Kidney tubule cell (primary cell): Measurements from ENCODE around the gene TSPAN5.
"Not testable (repeated sequence)": the region's sequence is repeated elsewhere in the genome, so short reads cannot be mapped to it uniquely, and the experiment has no call there.

Experiments
- DNase-seq: peaks from one replicate; pipeline ENCODE4 v3.0.0-alpha.2; 2018; ENCODE audit warnings: low spot score

Gene TSPAN5

DNA sequence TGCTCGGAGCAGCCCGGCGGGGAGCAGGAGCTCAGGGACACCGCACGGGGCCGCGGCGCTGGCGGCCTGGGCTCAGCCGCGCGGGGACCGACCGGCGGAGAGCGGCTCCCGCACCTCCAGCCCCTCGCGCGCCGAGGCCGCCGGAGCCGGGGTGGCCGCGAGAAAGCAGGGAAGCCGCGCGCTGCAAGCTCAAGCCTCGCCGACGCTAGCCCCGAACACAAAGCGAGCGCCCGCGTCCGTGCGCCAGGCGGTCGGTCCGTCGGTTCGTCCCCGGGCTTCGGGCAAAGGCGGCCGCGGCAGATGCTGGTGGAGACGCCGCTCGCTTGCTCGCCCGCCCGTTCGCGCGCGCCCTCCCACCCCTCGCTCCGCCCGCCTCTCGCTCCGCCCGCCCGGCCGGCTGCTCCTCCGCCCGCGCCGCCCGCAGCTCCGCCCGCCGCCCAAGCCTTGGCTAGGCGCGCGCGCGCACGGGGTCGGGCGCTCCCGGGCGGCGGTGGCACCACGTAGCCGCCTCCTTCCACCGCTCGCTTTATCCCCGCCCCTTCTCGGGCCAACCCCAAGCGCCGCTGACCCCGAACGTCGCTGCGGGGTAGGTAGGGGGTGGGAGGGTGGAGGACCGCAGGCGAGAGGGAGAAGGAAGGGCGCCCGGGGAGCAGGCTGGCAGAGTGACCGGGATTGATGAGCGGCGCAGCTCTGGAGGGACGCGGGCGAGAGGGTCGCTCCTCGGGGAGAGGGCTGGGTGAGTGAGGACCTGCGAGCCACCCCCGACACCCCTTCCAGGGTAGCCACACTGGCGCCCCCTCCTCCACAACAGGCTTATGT is at the start of gene TSPAN5:
Gene TSPAN5, minus strand, starts transcription at position 325 of the 819 bp plus-strand sequence.
- peak; percentile 89 for DNase-seq

DNA sequence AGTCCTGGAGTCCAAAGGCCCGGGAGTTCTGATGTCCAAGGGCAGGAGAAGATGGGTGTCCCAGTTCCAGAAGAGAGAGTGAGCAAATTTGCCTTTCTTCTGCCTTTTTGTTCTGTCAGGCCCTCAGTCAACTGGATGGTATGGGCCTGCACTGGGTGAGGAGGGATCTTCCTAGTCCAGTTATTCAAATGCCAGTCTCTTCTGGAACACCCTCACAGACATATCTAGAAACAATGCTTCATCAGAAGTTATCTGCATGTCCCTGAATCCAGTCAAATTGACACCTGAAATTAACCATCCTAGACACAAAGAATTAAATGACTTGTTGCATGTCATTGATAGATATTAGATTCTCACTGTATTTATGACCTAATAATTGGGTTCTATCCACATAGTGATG is 48.5 kb upstream of the TSPAN5 start:
- DNase-seq, result no peak

DNA sequence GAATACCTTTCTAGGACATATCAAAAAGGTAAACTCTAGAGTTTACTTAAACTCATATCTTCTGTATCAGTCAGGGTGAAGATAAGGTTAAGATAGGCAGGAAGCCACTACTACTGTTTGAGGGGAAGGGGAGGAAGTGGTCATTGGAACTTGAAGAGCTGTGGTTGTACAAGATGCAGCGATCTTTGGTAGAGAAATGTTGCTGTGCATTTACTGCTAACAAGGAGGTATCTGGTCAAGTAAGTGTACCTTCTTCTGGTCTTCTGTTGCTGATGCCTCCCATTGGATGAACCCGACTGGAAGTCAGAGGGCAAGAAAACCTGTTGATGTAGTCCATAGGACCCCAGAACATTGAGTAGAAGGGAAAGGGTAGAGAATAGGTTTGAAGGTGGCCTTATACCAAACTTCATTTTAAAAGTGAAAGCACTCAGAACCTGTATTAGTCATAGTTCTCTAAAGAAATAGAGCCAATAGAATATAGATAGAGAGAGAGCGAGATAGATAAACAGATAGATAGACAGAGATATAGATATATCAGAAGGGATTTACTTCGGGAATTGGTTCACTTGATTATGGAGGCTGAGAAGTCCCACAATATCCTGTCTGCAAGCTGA is 47.9 kb upstream of the TSPAN5 start:
- no peak for DNase-seq

DNA sequence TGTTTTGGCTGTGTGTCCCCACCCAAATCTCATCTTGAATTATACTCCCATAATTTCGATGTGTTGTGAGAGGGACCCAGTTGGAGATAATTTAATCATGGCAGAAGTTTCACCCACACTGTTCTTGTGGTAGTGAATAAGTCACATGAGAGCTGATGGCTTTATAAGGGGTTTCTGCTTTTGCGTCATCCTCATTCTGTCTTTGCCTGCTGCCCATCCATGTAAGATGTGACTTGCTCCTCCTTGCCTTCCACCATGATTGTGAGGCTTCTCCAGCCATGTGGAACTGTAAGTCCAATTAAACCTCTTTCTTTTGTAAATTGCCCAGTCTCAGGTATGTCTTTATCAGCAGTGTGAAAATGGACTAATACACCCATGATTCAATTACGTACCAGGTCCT is 47.2 kb upstream of the TSPAN5 start:
- not testable (repeated sequence) for DNase-seq

DNA sequence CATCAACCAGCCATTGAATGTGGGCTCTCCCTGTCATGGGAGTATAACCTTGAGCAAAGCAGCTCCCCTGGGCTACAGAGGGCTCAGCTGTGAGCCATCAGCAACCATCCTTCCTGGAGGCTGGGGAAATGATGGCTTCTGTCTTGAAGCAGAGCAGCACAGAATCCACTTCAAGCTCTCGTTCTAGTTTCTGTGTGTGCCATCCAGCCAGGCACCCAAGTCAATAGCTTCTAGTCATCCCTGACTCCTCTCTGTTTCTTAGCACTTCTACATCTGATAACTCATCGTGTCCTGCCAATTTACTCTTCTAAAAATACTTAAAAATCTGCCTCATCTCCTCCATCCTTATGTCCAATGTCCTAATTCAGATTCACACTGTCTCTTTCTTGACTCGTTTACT is 42.2 kb upstream of the TSPAN5 start:
- no peak for DNase-seq

DNA sequence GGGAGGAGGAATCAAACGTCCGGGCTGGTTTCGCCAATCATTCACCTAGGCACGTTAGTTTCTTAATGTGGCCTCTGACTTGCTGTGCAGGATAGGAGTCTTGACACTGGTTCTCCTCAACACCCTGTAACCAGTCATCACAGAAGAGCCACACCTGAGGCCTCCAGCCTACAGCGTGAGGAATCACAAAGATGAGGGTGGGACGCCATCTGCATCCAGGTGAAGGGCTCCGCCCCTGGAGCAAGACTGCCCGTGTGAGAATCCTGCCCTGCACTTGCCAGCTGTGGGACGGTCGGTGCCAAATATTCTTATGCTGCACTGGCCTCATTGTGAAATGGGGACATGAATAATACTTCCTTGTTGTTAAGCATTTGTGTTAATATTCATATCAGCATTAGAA is 35.7 kb upstream of the TSPAN5 start:
- no peak for DNase-seq

DNA sequence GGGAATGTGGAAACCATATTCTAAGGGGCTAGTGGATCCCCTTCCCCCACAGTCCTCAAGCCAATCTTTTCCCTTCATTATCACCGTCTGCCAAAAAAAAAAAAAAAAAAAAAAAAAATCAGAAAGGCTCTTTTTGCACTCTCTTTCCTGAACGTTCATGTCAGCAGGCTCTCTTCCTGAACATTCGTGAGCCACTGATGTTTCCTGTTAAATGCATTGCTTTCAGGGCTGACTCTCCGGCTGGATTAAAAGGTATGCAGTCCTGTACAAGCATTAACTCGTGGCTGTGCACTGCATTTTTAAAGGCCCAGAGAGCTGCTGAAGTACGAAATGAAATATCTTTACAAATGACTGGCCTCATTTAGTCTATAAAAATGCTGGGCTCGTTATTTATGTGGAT is 34.0 kb upstream of the TSPAN5 start:
- DNase-seq, result no peak

DNA sequence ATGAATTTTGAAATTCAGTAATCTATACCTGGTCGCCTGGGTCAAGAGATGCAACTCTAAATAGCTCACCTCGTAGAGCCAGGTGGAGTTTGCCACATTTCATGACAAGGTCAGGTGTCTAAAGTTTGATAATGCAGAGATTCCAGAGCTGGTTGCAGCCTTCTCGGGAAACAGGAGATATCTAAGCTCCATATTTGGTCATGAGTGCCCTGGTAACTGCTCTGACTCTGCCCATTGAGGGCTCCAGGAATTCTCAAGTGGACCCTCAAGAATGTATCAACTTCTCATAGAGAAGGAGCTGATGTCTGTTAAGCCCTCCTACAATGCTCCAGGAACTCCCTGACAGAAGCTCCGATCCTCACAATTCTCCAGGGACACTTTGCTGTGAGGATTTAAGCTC is 33.2 kb upstream of the TSPAN5 start:
- no peak for DNase-seq

DNA sequence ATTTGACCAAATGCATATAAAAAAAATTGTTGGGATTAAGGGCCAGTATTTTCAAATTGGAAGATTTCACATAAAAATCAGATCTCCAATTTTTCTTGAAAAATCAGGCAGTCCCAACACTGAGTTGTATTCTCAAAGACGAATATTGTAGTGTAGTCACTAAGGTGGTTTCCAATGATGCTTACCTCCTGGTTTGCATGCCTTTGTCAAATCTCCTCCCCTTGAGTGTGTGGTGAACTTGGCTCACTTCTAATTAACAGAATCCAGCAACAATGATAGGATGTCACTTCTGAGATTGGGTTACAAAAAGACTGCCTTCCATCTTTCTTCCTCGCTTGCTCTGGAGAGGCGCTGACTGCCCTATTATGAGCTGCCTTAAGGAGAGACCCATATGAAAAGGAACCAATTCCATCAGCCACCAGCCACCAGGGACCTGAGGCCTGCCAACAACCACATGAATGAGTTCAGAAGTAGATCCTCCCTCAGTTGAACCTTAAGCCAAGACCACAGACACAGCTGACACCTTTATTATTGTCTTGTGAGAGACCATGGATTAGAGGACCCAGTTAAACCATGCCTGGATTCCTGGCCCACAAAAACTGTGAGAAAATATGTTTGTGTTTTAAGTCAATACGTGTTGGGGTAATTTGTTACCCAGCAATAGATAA is 31.2 kb upstream of the TSPAN5 start:
- DNase-seq, result no peak

DNA sequence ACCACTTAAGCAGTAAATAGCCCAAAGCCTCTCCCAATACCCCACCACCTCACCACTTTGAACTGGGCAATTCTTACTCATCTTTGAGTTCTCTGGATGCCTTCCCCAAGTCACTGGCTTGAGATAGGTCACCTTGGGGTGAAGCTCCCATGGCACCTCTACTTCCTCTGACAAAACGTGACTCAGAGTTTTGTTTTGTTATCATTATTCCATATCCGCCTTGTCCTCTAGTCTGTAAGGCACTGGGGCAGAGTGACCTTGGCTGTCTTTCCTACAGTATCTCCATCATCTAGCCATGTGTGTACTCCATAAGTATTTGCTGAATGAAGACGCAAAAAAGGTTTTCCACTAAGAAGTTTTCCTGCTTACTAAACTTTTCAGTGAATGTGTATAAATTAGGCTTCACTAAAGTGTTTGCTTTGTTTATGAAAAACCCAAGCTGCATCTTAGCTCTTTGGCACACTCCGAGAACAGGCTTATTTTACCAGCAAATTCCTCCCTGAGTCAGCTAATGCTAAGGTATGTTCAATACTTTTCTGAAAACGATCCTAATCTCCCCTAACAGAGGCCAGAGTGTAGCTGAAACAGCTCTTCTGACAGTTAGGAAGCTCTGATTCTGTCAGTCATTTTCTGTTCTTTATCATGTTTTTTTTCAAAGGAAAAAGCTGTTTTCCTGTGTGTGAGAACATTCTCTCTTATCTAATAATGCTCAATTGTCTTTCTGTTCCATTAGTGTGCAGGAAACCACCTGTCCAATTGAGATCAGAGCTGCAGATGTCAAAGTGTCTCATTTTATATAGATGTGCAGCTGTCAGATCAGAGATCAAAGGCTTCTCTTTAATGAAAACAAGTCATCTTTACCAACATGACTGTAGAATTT is 30.2 kb upstream of the TSPAN5 start:
- peak; percentile 59 for DNase-seq

DNA sequence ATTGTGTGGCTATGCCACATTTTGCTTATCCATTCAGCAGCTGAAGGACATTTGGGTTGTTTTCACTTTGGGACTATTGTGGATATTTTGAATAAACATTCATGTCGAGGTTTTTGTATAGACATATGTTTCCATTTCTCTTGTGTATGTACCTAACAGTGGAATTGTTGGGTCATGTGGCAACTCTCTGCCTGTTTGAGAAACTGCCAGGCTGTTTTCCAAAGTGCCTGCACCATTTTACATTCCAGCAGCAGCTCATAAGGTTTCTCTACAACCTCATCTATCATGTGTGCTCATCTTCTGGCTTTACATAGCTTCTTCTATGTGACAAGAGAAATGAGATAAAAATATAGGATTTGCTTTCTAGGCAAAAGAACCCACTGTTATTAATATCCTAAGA is 29.5 kb upstream of the TSPAN5 start:
- no peak for DNase-seq

DNA sequence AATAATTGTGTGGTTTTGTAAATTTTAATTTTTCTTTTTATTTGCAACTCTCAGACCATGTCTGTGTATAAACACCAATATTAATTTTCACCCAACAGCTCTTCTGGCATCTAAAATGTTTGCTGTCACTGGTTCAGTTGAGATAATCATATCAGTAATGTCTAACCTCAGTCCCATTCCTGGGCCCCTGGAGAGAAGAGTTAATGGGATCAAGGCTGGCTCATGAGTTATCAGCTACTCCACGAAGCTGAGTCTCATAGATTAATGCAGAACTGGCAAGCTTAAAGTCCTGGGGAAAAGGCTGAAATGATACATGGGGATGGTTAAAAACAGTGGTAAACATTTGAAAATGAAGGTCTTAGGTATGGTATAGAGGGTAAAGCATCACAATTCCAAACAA is 28.4 kb upstream of the TSPAN5 start:
- DNase-seq, result no peak

DNA sequence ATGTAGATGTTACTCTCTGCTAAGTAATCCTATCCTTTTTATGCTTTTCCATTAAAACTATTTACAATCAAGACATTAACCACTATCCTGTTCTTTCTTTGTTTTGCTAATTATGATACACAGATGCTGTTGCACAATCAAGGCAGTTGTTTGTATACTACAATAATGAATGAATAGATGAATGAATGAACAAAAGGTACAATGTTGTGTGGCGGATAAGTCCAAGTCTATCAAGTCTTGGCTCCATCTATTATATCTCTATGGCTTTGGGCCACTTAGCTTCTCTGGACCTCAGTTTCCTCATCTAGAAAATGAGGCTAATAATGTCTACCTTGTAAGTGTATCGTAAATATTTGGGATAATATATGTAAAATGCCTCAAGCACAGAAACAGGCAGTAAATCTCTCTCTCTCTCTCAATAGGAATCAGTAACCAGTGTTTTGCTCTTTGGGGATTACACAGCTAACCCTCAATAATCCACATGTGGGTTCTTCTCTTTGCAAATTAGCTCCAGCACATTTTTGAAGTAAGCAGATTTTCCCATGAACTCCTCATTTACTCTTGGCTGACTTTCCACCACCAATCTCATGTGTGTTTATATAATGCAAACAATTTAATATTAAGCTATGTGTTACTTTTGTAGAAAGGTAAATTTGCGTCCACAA is 27.8 kb upstream of the TSPAN5 start:
- no peak for DNase-seq

DNA sequence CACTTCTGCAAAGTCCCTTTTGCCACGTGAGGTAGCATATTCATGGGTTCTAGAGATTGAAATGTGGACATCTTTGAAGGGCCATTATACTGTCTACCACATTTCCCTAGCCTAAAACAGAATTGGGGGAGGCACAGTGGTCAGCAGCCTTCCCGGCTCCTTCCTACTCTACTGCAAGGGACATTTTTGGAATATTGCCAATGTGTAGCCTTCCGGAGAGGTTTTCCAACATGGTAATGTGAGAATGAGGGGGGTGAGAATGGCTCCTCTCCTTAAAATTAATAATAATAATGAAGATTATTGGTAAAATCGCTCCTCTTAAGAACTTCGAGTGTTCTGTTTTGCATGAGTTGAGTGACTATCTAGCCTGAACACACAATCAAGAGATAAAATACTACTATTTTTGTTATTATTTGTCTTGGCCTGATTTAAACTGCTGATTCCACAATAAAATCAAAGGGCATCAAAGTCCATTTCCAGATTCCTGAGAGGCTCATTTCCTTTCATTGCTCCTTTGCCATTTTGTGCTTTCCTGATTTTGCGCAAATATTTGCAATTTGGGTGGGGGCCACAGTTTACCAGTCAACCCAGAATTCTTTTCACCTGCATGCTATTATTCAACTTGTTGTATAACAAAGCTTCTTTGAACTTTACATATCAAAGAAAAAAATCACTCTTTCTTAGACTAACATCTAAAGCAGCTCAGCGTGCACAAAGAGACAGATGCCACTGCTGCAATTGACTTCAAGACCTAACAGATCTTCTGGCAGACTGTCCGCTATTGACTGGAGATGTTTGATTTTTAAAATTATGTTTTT is 27.0 kb upstream of the TSPAN5 start:
- DNase-seq, result no peak

DNA sequence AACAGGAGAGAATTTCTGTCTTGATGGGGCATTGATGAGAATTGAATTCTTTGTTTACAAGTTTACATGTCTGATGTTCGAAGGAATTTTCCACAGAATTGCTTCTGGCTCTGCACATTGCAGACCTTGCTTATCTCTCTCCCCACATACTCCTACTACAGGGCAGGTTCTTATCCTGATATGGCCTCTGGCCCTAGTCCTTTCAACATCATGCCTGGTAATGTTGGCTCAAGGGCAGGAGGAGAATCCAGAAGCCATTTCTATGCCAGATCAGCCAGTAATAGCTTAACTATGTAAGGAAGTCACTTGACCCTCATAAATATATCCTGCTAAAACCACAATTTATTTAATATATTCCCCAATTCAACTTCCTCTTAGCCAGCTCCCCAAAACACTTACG is 24.3 kb upstream of the TSPAN5 start:
- DNase-seq, result no peak

DNA sequence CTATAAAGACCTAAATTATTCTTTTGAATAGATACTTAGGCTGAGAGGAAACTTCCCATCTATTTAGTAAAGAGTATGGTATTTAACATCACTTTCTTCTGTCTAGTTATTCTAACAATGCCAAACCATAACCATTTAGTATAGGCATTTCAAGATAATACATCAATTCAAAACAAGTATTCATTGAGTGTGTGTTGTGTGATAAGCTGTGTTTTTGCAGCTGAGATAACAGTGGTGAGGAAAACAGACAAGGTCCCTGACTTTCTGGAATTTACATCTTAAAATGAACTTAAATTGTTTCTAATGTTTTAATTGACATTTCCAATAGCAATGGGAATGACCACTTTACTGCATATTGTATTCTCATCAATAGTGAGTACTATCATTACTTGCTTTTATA is 22.4 kb upstream of the TSPAN5 start:
- DNase-seq, result no peak

DNA sequence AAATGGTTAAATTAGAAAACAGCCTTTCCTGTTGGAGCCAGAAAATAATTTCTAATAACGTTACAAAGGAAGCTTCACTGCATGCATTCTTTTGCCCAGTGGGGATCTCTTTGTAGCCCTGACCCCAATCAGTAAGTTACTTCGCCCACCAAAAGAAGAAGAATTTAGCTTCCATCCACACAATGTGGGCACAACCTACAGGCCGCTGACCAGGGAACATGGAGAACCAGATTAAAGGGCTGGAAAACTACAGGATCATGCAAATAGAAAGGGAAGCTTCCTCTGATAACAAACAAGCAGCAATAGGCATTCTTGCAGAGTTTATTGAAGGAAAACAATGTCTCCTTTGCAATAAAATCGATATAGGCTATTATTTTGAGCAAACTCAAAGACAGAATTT is 21.3 kb upstream of the TSPAN5 start:
- no peak for DNase-seq

DNA sequence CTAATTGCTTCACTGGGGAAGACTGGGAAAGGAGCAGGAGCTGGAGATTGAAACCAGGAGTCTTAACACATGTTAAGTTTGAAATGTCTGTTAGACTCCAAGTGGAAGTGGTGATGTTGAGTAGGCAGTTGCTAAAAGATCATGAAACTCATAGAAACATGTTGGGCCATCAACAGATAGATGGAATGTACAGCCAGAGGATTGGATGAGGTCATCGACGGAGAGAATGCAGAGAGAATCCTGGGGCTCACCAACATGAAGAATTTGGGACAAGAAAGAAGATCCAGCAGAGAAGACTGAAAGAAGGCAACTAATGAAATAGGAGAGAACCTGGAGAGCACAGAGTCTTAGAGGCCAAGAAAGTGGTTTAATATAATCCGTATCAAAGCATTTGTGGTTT is 19.4 kb upstream of the TSPAN5 start:
- DNase-seq, result no peak

DNA sequence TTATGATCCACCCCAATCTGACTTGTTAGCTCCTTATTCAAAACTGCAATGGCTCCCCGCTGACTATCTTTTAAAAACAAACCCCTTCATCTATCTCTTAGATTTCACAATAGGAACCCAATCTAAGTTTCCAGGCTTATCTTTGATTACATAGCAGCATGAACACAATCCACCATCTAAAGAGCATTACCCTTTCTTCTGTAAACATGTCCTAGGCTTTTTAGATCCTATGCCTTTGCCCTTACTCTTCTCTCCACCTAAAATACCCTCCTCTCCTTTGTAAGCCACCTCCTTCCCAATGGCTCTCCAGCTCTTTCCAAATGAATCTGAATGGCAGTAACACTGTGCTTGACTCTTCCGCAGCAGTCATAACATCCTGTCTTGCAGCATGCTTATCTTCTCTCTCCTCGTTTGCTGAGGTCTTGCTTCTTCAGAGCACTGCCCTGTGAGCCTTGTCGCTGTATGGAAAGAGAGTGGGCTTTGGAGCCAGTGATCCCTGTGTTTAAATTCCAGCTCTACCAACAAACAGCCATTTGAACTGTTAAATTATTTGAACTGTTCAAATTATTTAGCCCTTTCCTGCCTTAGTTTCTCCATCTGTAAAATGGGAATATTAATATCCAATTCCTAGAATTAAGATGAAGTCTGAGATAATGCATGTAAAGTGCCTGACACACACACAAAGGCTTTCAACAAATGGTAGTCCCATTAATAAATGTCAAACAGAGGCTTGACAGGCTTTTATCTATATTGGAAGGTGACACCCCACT is 16.2 kb upstream of the TSPAN5 start:
- DNase-seq, result no peak

DNA sequence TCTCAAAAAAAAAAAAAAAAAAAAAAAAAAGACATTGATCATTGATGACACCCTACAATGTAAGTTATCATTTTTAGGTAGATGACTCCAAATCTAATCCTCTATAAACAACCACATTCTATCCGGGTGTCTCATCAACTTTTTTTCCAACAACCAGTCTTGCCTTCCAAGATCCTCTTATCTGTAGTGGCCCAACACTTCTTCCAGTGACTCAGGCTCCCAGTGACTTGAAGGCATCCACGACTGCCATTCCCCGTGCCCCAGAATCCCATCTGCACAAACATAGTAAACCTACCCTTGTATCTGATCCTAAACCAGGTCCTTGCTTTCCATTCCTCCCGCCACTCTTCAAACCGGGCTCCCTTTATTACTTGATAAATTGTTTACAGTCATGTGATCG is 15.6 kb upstream of the TSPAN5 start:
- no peak for DNase-seq
